ENCODE measurements around the gene KLHL13.
"Not testable (repeated sequence)": the region's sequence is repeated elsewhere in the genome, so short reads cannot be mapped to it uniquely, and the experiment has no call there.

The KLHL13 gene

DNA sequence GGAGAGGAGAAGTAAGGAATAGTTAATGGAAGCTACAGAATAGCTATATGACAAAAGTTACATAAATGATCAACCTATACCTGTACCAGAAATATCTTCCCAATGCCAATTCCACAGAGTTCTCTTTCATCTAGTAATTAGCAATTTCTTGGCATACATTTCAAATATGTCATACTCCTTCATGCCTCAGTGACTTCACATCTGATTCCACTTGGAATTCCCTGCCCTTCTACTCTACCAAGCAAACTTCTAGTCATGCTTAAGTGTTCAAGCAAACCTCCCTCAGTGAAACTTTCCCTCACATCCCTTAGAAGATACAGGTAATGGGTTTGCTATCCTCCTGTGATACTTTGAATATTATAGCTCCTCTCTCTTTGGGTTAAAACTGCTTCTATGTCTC is 127.1 kb downstream of the KLHL13 start:
- DNase-seq = no peak

DNA sequence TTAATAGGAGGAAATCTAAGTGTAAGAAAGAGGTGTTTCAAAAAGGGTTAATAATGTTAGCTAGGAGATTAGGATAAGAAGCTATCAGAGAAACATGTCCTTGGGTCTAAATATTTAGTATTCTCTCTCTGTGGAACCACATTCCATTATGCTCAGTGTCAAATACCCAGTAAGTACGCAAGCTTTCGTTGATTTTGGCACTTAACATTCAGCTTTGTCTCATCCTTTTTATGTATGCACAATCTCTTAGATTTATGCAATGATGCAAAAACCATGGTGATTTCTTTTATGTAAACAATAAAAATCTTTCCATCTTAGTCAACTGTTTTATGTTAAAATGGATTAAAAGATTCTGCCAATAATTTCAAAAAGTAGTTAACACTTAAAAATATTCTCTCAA is 129.2 kb downstream of the KLHL13 start:
- DNase-seq = no peak

DNA sequence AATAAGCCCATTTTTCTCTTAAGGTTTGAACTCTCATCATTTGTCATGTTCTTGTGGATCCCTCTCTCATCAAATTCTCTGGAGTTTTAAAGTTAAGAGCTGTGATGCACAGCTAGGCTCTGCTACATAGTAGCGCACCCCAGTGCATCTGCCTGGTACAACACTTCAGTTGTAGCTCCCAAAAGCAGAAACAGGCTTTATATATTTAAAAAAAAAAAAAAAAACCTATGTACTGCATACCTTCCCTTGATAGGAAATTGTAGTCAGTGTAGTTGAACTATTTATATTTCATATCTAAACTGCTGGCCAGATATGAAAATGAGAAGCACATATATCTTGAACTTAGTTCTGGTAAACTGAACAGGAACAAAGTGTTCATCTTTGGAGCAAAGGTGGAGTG is 131.4 kb downstream of the KLHL13 start:
- DNase-seq = no peak

DNA sequence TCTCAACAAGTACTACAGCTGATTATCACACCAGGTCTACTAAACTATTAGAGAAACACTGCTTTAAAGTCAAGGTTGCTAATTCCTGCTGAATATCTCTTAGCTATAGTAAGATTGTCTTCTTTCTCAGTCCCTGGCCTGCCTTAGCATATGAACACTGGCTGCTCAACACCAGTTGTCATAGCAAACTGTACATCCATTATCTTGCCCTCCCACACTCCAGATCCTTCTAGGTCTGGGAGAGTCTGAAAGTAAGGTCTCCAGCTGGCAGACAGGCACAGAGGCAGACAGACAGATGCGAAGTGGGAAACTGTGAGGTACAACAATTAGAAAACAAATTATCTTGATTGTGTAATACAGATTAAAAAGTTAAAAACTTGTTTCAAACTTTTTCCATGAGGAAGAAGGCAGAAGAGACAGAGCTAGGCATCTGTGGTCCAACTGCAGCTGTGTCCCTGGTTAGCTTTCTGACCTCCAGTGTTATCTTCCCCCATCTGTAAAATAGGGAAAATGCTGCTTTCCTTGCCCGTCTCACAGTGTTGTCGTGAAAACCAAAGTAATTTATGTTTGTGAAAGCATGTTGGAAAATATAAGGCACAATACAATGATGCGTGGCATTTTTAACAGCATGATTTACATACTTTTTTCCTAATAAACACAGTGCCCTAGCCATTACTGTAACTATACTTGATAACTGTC is 133.8 kb downstream of the KLHL13 start:
- no peak for DNase-seq

DNA sequence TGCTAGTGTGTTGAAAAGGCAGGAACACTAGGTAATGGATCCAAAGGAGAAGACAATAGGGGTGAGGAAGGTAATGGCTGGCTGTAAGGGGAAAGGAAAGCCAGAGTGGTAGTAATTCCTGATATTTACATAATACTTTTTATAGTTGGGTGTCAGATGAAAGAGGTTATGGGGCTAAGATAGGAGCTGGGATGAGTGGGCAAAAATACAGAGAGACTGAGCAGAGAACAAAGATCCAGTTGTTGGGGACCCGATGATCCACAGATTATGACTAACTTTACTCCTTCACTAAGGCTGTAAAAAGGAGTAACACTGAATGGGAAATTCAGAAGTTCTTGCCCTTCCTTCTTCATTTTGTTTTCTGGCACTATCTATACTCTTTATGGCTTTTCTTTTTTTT is 138.2 kb downstream of the KLHL13 start:
- no peak for DNase-seq

DNA sequence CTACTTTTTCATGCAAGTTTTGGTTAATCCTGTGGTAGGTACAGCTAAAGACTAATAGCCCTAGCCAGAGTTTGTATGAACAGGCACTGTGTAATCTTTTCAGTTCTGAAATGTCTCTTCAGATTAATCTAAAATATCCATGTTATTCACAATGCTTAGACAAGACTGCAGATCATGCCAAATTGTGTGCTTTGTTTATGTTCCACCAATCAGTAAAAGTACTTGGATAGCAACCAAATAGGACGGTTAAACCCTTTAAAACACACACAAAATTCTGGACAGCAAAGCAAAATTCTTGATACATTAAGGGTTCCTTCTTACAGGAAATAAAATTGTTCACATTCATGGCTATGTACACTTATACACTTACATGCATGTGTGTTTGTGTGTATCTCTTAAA is 139.1 kb downstream of the KLHL13 start:
- DNase-seq = no peak

DNA sequence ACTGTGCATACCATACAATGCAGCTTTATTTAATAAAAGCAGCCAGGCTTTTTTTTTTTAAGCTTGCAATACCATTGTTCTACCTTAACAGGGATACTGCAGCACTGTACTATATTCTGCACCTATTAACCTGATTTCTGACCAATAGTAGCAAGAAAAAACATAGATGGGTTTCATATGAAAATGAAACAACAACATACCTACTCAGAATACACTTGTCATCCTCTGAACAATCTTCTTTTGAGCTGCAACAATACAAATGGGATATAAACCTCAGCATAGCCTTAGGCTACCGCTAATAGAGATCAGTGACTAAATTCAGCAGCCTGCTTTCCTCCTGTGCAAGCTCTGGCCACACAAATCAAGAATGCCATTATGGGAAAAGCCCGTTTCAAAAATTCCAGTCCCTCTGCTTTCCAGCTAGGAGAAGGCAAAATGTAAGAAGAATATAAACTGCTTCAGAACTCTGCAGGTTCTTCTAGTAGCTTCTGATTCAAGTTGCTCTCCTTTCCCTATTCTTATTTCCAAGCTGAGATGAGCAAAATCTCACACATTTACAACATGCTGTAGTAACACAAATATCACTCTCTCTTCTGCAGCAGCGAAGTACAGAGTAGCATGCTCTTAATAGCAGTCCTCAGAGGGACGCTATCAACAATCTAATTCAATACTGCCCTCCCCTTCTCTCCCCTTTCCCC is 143.4 kb downstream of the KLHL13 start:
- no peak for DNase-seq

DNA sequence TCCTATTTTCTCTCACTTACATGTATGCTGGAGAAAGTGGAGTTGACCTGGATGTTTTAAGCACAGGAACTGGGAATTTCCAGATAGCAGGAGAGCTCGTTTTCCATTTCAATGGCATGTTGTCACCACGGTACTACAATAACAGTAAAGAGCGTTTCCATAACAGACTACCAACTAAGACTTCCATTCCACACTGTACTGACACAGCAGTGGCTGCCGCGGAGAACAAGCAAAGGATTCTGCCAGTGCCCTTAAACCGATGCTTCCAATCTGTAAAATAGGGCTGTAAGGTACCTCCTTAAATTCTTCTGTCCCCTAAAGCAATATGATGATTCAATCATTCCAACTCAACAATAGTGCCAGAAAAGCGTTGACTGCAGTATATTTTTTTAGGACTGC is 143.9 kb downstream of the KLHL13 start:
- DNase-seq = no peak

DNA sequence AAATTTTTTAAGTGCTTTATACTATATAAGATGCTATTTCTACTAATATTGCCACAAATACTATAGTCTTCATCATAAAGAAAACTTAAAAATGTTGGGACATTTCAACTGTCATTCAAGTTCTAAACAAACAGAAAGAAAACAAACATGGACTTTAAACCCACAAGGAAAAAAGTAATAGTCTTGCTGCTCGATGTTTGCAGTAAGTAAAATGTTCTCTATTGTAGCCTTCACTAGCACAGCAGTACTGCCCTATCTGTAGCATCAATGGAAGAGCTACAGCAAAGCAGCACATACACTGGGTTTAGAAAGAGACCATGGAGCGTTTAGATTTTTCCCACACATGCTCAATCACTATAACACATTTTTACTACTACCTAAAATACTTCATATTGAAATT is 146.8 kb downstream of the KLHL13 start:
- DNase-seq = no peak

DNA sequence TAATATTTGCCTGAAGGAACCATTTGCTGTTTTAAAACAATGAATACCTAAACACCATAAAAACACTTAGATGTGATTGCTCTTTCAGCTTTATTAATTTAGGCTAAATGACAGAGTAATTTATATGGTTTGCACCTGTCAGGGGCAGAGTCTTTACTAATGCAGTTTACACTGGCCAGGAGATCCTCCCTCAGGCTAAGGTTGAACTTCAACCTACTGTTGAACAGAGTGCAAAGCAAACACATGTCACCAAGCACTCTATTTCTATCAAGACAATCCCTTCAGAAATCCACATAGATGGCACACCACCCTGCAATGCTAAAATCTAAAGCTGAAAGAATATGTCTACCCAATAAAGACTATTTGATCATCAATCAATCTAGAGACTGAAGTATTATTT is 147.3 kb downstream of the KLHL13 start:
- no peak for DNase-seq

DNA sequence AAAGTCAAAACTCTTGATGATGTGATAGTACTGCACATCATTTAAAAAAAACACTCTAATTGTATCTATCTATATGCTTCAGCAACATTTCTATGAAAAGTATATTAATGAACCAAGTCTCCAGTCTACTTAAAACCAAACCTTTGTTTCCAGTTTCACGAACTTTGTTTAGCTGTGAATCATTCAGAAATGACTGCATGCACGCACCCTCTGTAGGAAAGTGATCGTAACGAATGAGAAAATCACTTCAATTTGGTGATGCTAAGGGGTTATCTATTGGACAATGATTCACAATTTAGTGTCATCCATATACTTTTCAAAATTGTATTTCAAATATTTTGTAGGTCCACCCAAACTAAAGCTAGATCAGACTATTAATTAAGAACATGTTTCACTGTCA is 157.6 kb downstream of the KLHL13 start:
- no peak for DNase-seq

DNA sequence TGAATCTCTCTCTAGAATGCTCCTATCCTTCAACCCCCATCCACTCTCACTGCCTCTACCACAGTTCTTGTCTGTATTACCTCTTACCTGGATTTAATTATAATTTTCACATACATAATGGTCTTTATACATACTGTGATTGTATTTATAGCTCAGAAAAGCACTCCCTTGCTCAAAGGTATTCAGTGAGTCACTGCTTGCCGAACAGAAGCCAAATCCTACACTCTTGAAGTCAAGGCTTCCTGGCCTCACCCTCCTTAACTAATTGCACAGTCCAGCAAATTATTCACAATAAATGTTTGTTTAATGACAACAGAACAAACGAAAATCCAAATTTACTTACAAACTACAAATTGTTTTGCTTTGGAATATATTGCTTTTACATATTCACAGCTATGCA is 159.5 kb downstream of the KLHL13 start:
- DNase-seq = no peak

DNA sequence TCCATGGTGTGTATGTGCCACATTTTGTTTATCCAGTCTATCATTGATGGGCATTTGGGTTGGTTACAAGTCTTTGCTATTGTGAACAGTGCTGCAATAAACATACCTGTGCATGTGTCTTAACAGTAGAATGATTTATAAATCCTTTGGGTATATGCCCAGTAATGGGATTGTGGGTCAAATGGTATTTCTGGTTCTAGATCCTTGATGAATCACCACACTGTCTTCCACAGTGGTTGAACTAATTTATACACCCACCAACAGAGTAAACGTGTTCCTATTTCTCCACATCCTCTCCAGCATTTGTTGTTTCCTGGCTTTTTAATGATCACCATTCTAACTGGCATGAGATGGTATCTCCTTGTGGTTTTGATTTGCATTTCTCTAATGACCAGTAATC is 177.3 kb downstream of the KLHL13 start:
- DNase-seq = not testable (repeated sequence)

DNA sequence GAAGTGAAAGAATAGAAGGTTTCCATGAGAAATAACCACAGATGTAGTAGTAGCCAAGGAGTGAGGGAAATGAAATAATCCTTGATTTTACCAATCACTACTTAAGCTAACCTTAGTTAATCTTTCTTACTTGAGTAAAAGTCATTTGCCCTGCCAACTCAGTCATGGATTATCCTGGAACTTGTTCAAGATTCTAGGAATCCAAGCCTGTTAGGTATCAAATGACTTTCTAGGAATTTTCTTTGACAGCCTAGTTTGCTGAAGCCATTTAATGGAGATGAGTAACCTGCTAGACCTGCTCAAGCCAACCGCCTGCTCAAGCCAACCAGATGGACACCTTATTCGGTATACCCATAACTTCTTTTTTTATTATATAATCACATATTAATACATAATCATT is 180.5 kb downstream of the KLHL13 start:
- no peak for DNase-seq

DNA sequence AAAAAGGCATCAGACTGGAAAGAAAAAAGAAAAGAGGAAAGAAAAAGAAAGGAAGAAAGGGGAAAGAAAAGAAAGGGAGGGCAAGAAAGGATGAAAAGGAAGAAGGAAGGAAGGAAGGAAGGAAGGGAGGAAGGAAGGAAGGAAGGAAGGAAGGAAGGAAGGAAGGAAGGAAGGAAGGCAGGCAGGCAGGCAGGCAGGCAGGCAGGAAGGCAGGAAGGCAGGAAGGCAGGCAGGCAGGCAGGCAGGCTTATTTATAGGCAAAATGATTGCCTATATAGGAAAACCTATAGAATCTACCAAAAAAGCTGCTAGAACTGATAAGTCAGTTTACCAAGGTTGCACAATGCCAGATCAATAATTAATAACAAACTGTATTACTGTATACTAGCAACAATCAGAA is 186.5 kb downstream of the KLHL13 start:
- not testable (repeated sequence) for DNase-seq

DNA sequence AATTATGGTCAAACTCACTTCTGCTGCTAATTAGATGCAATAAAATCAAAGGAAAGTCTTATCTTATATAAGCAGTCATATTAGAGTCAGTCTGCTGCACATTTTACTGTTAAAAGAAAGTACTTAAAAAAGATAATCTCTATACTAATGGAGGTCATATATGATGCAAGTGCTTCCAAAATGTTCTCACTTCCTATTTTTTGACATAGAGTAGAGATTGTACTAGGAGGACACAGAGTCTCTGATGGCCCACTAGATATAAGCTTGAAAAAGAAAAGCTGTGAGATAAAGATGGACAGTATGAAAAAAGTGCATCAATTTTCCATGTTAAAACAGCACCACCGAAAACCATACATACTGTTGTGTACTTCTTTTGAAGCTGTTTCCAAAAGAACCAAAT is 196.9 kb downstream of the KLHL13 start:
- DNase-seq = no peak

DNA sequence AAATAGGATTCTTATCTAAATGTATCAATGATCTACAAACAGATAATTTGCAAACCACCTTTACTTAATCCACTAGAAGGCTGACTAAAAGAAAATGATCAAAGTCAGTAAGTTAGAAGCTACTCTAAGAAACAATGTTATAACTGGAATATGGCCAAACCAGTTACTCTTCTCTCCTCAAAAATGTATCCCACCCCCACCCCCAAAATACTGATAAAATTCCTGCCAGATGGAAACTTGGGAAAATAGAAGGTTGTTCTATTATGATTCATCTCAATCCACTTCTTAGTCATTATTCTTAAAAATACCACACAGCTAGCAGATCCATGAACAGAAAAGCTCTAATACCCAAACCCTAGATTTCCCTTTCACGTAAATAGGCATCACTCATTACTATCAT is 206.4 kb downstream of the KLHL13 start:
- no peak for DNase-seq

DNA sequence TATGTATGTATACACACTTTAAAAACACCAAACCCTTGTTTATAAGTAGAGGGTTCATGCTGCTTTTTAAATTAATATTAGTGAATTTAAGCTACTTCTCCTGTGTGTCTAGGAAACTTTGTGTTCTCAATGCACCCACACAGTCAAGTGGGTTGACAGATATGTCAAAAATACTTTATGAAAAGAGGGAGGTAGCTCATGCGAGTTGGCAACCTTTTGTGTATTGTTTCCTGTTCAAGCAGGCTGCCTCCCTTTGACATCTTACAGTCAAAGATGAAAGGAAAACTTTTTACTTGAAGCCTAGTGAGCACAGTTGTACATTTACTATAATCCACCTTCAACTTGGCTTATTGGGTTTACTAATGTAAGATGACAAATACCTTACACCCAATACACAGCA is 218.4 kb downstream of the KLHL13 start:
- DNase-seq = no peak

DNA sequence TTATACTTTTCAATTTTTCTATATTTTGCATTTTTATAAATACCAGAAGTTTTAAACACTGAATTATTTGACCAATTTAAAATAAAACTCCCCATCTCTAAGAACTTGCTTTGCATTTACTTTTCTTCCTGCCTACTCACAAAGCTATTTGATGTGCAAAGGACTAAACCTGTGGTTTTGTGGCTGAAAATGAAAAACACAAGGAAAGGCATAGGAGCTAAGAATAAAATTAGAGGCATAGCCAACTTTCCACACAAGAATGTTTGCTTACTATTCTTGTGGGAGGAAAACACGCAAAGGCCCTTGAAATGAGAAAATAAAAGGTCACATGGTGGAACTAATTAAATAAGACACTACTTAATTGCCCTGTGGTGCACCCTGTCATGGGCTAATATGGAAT is 221.2 kb downstream of the KLHL13 start:
- no peak for DNase-seq

DNA sequence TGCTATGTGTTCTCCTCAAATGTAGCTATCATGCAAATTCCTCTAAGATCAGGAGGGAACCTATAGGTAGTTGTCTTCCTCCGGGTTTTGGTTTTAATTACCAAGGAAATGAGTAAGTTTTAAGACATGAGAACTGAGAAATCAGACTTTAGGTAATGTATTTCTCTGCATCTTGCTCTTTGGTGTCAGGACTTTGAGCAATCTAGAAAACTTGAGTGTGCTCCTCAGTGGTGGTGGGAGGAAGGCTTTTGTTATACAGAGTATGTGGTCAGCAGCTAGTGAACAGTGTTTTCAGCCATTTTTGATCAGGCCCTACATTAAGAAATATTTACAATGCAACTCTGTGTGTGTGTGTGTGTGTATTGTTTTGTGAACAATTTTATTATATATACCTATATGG is 224.1 kb downstream of the KLHL13 start:
- DNase-seq = no peak

DNA sequence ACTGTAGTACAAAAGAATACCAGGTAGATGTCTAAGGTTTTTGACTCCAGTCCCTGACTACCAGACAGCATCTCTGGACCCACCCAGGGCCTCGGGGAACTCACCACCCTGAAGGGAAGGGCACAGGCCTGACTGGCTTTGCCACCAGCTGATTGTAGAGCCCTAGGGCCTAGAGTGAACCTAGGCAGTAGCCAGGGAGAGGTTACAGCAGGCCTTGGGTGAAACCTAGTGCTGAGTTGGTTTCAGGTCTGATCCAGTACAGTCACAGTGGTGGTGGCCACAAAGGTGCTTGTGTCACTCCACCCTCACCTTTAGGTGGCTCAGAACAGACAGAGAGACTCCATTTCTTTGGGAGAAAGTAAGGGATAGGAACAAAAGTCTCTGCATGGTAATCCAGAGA is 244.8 kb downstream of the KLHL13 start:
- no peak for DNase-seq

DNA sequence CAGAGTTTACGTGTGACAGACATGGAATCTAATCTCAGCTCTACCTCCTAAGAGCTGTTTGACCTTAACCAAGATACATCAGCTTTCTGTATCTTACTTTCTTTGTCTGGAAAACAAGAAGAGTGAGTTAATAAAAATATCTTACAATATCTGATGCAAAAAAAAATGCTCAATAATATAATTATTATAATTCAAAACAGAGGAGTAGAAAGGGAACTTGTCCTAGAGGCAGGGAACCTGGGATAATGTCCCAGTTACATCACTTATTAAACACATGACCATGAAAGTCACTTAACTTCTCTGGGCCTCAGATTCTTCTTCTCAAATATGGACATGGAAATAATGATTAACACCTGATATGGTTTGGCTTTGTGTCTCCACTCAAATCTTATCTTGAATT is 256.1 kb downstream of the KLHL13 start:
- no peak for DNase-seq

DNA sequence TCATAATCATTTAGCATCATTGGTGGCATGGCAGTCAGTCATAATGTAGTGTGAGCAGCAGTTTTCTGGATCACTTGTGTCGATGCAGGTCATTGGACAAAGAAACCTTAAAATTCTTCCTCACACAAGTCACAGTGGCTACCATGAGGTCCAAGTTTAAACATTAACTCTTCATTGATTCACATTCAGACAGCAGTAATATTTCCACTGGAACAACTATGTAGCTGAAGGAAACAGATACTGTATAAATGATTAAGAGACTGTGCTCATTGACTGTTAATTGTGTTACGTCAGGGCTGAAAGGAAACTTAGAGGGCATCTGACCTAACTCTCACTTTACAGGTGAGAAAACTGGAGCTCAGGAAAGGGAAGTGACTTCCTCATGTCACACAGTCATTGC is 261.8 kb downstream of the KLHL13 start:
- DNase-seq = no peak

DNA sequence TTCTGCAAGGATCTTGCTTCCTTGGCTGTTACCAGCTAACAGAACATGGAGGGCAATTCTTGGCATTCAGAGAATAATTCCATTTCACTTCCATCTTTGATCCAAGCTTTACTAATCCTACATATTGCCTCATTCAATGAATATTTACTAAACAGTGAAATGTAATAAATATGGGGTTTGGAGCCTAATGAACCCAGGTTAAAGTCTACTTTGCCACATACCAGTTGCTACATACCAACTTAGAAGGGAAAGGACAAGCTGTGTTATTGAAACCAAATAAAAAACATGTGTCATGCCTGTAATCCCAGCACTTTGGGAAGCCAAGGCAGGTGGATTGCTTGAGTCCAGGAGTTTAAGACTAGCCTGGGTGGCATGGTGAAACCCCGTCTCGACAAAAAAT is 265.6 kb downstream of the KLHL13 start:
- DNase-seq = no peak

All from EL (cell line).